ENCODE results near the gene GMCL2.

GMCL2 gene

GRCh38 chr5:178221282-178221681, 34.1 kb upstream of the GMCL2 start:
- DNase-seq, result peak; percentile 55 to 65 (median 64)

- DNase-seq, result no peak
Measured at GRCh38 chr5:178218827-178219226, 31.7 kb upstream of the GMCL2 start.

- no peak for DNase-seq
Measured at GRCh38 chr5:178218237-178218776, 31.1 kb upstream of the GMCL2 start.

- DNase-seq, result no peak
Measured at GRCh38 chr5:178216779-178217178, 29.6 kb upstream of the GMCL2 start.

DNA sequence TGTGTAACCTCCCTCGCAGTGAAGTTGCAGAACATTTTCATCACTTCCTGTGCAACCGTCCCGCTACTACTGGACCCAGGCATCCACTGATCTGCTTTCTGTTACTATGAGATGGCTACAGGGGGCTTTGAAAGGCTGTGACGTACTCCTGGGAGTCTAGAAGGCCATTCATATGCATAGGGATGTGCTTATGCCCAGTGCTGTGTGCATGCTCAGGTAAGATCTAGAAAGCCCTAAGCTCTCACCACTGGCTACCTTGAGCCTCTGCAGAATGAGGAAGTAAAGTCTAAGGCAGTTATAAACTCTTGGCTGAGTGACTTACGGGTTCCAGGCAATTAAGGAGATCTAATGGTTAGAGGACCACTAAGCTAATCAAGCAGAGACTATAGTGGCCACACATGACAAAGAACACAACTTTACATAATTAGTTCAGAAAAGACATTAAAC, 28.9 kb upstream of the GMCL2 start:
- DNase-seq, result no peak

DNA sequence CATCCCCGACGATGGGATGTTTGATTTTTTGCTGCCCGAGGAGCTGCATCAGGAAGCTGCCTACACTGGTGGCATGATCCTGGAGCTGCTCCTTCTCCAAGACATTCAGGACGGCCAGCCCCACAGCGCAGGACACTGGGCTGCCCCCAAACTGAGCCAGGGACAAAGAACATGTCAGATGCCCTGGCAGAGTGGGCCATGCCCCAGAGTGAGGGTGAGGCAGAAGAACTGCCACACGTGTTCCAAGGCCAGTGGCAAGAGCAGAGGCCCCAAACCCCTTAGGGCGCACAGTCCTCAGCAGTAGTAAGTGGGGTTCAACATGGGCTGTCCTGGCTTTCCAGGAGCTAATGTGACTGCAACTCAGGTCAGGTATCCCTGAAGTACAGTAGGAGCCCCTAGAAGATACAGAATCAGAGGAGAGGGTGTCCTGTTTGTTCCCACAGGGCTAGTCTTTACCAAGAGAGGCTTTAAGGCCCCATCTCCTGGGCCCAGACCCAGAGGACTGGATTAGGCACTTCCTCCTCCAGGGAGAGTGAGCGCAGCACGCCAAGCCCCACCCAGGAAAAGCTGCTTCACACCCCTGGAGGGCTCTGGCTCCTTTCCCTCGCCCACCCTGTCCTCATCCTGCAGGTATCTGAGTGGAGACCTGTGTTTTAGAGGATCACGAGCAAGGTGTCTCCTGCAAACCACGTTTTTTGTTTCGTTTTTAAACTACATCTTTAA, 28.3 kb upstream of the GMCL2 start:
- no peak for DNase-seq

GRCh38 chr5:178214160-178214803, 27.1 kb upstream of the GMCL2 start:
- DNase-seq, result no peak

DNA sequence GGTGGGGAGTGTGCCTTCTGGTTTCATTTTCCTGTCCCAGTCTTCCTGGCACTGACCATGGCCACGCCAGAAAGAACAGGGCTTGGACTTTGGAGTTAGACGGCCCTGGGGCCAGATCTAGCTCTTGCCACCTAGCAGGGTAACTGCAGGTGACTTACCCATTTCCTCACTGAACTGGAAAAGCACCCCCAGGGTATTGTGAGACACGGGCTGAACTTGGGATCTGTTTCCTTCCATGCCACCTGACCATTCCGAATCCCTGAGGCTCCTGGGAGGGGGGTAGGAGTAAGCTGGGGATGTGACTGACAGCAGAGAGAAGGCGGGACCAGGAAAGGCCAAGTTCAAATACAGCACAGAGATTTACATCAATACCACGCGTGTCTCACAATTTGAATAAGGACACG, 26.6 kb upstream of the GMCL2 start:
- no peak for DNase-seq

DNA sequence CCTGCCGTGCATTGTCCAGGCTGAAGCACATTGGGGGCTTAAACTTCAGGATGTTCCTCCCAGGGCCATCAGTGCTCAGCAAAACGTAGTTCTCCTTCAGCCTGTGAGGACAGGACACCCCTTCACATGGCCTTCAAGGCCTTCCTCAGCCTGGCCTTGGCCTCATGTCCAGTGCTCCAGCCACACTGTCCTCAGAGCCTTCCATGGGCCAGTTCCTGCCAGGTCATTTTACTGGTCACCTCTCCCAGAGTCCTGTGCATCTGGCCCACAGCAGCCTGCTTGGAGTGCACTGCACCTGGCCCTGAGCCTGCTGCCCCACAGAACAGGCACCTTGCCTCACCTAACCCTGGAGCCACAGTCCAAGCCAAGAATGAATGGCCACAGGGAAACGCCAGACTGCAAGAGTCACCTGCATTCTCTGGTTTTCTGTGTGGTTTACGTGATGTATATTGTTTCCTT, 25.9 kb upstream of the GMCL2 start:
- DNase-seq, result no peak

GRCh38 chr5:178212241-178213002, 25.3 kb upstream of the GMCL2 start:
- DNase-seq, result no peak

GRCh38 chr5:178211095-178212048, 24.2 kb upstream of the GMCL2 start:
- DNase-seq, result no peak

- DNase-seq, result no peak
Measured at GRCh38 chr5:178210686-178211085, 23.5 kb upstream of the GMCL2 start.

- DNase-seq, result no peak
Measured at GRCh38 chr5:178210073-178210535, 22.9 kb upstream of the GMCL2 start.

- no peak for DNase-seq
Measured at GRCh38 chr5:178209334-178210072, 22.3 kb upstream of the GMCL2 start.

DNA sequence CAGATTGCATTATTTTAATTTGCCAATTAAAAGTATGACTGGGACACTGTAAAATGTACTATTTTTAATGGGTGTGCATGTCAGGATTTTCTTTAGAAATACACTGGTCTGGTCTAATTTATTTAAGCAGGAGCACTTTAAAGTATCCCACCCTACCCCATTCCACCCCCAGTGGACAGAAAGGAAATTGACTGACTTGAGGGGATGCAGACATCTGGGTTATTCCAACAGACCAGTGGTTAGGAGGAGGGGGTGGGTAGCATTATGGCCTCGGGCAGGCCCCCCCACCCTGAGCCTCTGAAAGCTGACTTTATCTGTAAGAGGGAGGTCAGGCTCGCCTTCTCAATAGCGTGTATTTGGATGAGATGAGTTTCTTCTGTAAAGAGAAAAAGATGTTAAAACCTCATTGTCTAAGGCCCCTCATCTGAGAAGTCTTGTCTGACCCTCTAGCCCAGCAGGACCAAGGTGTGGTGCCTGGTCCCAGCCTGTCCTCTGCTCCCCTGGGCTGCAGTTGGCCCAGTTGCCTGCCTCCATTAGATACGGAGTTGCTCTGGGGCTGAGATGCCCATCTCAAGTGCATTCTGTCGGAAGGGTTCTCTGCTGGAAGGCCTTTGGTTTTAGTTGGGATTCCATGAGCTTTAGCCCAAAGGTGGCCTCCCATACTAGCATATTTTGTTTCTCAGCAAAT, 21.5 kb upstream of the GMCL2 start:
- no peak for DNase-seq

DNA sequence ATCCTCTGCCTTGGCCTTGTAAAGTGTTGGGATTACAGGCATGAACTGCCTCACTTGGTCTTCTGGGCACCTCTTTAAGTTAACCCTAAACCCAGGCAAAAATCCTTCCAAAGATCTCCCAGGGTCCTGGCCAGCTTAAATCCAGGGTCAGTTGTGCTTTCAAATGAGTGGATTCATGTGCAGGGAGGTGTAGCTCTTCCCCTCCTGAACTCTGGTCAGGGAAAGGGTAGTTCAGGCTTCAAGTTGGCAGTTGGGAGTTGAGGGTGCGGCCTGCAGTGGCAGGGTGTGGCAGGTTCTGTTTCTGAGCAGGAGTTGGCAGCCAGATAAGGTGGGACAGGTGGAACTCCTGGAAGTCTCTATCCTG, 20.7 kb upstream of the GMCL2 start:
- DNase-seq, result no peak

DNA sequence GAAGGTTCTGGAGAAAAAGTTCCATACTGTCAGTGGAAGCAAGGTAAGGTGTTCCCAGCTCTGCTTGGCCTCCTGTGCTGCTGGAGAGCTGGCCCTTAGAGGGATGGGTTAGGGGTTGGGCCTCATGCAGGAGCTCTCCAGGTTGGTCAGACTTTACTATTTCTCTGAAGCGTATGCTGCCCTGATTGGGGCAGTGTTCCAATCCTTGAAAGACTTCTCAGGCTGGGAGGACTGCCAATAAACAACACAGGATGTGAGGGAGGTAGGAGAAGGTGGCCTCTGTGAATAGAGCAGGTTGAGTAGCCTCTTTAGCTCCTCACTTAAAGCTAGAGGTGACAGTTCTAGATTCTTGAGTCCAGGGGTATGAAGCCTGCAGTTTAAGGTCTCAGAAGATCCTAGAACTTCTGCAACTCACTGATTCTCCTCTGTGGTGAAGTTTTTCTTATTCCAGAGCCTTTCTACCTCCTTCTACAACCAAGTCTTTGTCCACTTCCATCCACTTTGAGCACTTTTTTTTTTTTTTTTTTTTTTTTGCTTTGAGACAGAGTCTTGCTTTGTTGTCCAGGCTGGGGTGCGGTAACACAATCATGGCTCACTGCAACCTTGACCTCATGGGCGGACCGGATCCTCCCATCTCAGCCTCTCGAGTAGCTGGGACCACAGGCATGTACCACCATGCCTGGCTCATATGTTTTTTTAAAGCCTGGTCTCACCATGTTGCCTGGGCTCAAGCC, 20.2 kb upstream of the GMCL2 start:
- no peak for DNase-seq

DNA sequence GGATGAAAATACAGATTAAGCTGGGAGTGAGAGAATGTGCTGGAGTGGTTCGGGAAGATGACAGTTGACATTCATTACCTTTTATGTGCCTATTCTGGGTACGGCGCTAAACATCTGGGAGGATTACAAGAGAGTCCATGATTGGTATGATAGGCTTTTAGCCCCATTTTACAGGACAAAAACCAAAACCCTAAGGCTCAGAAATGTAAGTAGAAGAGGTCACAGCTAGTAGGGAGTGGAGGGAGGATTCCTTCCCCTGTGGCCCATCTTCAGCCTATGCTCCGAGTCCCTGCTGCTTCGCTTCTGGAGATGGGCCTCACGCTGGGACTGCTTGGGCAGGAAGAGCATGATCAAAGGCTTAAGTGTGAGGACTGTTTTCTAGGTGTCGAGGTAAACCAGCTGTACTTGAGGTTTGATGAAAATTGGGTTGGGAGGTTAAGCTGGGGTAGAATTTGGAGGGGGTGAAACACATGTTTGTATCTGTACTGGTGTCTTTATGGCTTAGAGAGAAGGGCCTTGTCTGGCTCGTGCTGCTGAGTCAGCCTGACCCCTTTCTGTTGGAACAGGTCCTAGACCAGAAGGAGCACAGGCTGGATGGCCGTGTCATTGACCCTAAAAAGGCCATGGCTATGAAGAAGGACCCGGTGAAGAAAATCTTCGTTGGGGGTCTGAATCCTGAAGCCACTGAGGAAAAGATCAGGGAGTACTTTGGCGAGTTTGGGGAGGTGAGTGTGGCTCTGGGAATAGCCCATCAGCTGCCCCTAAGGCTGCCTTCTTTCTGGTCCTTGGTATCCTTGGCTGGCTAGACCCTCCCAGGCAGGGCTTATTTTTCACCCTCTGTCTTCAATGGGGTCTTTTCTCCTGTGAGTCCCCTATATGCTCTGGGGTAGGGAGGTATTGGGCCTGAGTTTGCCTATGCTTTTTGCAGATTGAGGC, 19.3 kb upstream of the GMCL2 start:
- no peak for DNase-seq

GRCh38 chr5:178205749-178206047, 18.5 kb upstream of the GMCL2 start:
- DNase-seq, result no peak
